DND-41 (cell line): ENCODE measurements around the gene BPIFB4.

Experiments
- CTCF ChIP-seq: IDR thresholded peaks from 2 replicates; pipeline ENCODE4 v1.5.1; 2012; ENCODE audit warnings: borderline replicate concordance, low read length, moderate library complexity, mild to moderate bottlenecking; ENCODE audit not compliant: poor library complexity, severe bottlenecking; ENCODE audit errors: extremely low read depth
- EZH2 ChIP-seq: IDR thresholded peaks from 3 replicates; pipeline ENCODE4 v1.6.1; 2012; ENCODE audit warnings: borderline replicate concordance, low read depth, mild to moderate bottlenecking, moderate library complexity, low read length, inconsistent platforms; ENCODE audit not compliant: severe bottlenecking

DNA sequence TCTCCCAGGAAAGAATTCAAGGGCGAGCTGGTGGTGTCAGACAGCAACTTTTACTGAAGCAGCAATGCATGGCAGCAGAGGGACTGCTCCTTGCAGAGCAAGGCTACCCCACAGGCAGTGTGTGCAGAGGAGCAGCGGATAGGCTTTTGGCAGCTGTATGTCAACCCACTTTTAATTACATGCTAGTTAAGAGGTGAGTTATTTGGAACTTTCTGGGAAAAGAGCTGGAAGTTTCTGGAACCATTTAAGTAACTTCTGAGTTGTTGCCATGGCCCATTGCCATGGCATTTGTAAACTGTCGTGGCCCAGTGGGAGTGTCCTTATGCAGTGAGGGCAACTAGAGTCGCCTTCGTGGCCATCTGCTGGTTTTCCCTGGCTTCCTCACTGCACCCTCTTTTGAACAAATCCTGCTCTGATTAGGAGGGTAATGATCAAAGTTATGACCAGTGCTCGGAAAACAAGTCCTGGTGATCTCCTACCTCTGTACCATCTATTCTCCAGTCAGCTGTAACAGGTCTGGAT lies 34.0 kb downstream of the BPIFB4 start:
- TF ChIP-seq CTCF (no peak), EZH2 (no peak)
